Liver (tissue), 9 donors: ENCODE data around the gene RAB6B. TPM values are rescaled to one million over a fixed set of nuclear protein-coding genes. Genes with fewer than 3 reads are reported as not detected.
A peak's percentile ranks its signal among the peaks of the same experiment; 100 is the strongest.

Experiments used
- DNase-seq: peaks from one replicate; pipeline ENCODE4 v3.0.0-alpha.2; 2017; ENCODE audit warnings: low spot score
- H3K27ac ChIP-seq, 2 donors: one replicate each; pipeline ENCODE4 v1.7.0; 2013; ENCODE audit warnings: inconsistent platforms in 2 of 2, low read length in 2 of 2, control low read depth in 1 of 2, low read depth in 1 of 2, mild to moderate bottlenecking in 1 of 2
- H3K27me3 ChIP-seq, 4 donors: one replicate each; pipeline versions ENCODE4 v1.6.1 to v1.7.0; 2013; ENCODE audit warnings: low read length in 3 of 4, inconsistent platforms in 1 of 4, mild to moderate bottlenecking in 1 of 4, moderate library complexity in 1 of 4; ENCODE audit not compliant: control insufficient read depth in 4 of 4, insufficient read depth in 4 of 4
- H3K36me3 ChIP-seq, 4 donors: one replicate each; pipeline versions ENCODE4 v1.6.1 to v1.7.0; 2013; ENCODE audit warnings: low read length in 3 of 4, mild to moderate bottlenecking in 3 of 4, low read depth in 1 of 4, moderate library complexity in 1 of 4; ENCODE audit not compliant: control insufficient read depth in 4 of 4, insufficient read depth in 3 of 4
- H3K4me1 ChIP-seq, 4 donors: one replicate each; pipeline versions ENCODE4 v1.6.1 to v1.7.0; 2013; ENCODE audit warnings: low read length in 3 of 4, mild to moderate bottlenecking in 3 of 4, moderate library complexity in 1 of 4; ENCODE audit not compliant: control insufficient read depth in 4 of 4, insufficient read depth in 4 of 4
- H3K4me3 ChIP-seq, 3 donors: one replicate each; pipeline versions ENCODE4 v1.6.1 to v1.7.0; 2013; ENCODE audit warnings: low read length in 3 of 3, control low read depth in 1 of 3, low read depth in 1 of 3, mild to moderate bottlenecking in 1 of 3
- H3K9ac ChIP-seq, 2 donors: one replicate each; pipeline ENCODE4 v1.7.0; 2013; ENCODE audit warnings: low read length in 2 of 2, mild to moderate bottlenecking in 2 of 2, moderate library complexity in 2 of 2, control low read depth in 1 of 2, low read depth in 1 of 2
- H3K9me3 ChIP-seq, 4 donors: one replicate each; pipeline versions ENCODE4 v1.6.1 to v1.7.0; 2013; ENCODE audit warnings: low read length in 3 of 4; ENCODE audit not compliant: control insufficient read depth in 4 of 4
- FOXA2 ChIP-seq: IDR thresholded peaks from 2 replicates; pipeline ENCODE4 v1.6.1; 2016; ENCODE audit warnings: antibody characterized with exemption
- GABPA ChIP-seq, 2 donors: IDR thresholded peaks in 1 of 2; conservative IDR thresholded peaks in 1 of 2; 2 replicates each; pipeline ENCODE4 v1.6.1; 2016; ENCODE audit warnings: antibody characterized with exemption in 2 of 2, mild to moderate bottlenecking in 1 of 2, moderate library complexity in 1 of 2
- HNF4G ChIP-seq: IDR thresholded peaks from 2 replicates; pipeline ENCODE4 v1.6.1; 2016; ENCODE audit warnings: antibody characterized with exemption
- JUND ChIP-seq, 2 donors: IDR thresholded peaks; 2 replicates each; pipeline ENCODE4 v1.6.1; 2016; ENCODE audit warnings: antibody characterized with exemption in 2 of 2
- NR2F2 ChIP-seq: IDR thresholded peaks from 2 replicates; pipeline ENCODE4 v1.6.1; 2016; ENCODE audit warnings: antibody characterized with exemption
- SP1 ChIP-seq: IDR thresholded peaks from 2 replicates; pipeline ENCODE4 v1.6.1; 2018; ENCODE audit warnings: antibody characterized with exemption, mild to moderate bottlenecking
- TAF1 ChIP-seq: conservative IDR thresholded peaks from 2 replicates; pipeline ENCODE4 v1.6.1; 2016; ENCODE audit warnings: antibody characterized with exemption, mild to moderate bottlenecking
- ZBTB33 ChIP-seq: IDR thresholded peaks from 2 replicates; pipeline ENCODE4 v1.6.1; 2016; ENCODE audit warnings: antibody characterized with exemption
- WGBS: extraction: QIAGEN DNeasy Blood & Tissue Kit; methylation state at CpG from one replicate; pipeline ENCODE4 v1.1.7; 2013; 5-methylcytosine and 5-hydroxymethylcytosine counted together
- polyA plus RNA-seq, 2 donors: library from polyadenylated mRNA; stranded (reverse) in 1 of 2; unstranded in 1 of 2; fragments of 200-250 nt in 1 of 2; fragments of >200 nt in 1 of 2; fragmentation: Nextera tagmentation in 1 of 2; extraction: Ambion mirVana in 1 of 2; gene quantifications; one replicate each; pipeline versions ENCODE4 v1.2.1 to v1.2.3, GENCODE V29; 2013 to 2015
- total RNA-seq, 2 donors: library from RNA; depleted of rRNA; stranded (reverse); fragments of >200 nt; gene quantifications; one replicate each; pipeline ENCODE4 v1.2.3, GENCODE V29; 2014
- TF ChIP-seq, protein P1 (sequence below): IDR thresholded peaks from 2 replicates; pipeline ENCODE4 v1.6.1; 2016; ENCODE audit warnings: antibody characterized with exemption, mild to moderate bottlenecking
- TF ChIP-seq, protein P2 (sequence below): IDR thresholded peaks from 2 replicates; pipeline ENCODE4 v1.6.1; 2016; ENCODE audit warnings: antibody characterized with exemption
- donor health status: healthy.
- donor health status: healthy.
- donor health status: healthy.
- donor health status: healthy.
- donor health status: healthy.

The RAB6B gene
- total and polyA plus RNA-seq, 4 donors = 0.08 to 2.8 (median 0.28) TPM

GRCh38 chr3:133884887-133885711 lies 10.6 kb downstream of the RAB6B start:
- Histone ChIP-seq H3K4me1 (no peaks in the 10 kb centered on the region), H3K9me3 (no peaks in the 10 kb centered on the region), H3K9ac (no peak overlapping the region), H3K36me3 (no peaks in the 10 kb centered on the region), H3K27ac (no peak overlapping the region), H3K27me3 (no peaks in the 10 kb centered on the region), H3K4me3 (no peak overlapping the region)
- TF ChIP-seq, protein P1, sequence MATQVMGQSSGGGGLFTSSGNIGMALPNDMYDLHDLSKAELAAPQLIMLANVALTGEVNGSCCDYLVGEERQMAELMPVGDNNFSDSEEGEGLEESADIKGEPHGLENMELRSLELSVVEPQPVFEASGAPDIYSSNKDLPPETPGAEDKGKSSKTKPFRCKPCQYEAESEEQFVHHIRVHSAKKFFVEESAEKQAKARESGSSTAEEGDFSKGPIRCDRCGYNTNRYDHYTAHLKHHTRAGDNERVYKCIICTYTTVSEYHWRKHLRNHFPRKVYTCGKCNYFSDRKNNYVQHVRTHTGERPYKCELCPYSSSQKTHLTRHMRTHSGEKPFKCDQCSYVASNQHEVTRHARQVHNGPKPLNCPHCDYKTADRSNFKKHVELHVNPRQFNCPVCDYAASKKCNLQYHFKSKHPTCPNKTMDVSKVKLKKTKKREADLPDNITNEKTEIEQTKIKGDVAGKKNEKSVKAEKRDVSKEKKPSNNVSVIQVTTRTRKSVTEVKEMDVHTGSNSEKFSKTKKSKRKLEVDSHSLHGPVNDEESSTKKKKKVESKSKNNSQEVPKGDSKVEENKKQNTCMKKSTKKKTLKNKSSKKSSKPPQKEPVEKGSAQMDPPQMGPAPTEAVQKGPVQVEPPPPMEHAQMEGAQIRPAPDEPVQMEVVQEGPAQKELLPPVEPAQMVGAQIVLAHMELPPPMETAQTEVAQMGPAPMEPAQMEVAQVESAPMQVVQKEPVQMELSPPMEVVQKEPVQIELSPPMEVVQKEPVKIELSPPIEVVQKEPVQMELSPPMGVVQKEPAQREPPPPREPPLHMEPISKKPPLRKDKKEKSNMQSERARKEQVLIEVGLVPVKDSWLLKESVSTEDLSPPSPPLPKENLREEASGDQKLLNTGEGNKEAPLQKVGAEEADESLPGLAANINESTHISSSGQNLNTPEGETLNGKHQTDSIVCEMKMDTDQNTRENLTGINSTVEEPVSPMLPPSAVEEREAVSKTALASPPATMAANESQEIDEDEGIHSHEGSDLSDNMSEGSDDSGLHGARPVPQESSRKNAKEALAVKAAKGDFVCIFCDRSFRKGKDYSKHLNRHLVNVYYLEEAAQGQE = no peak
- TF ChIP-seq, protein P2, sequence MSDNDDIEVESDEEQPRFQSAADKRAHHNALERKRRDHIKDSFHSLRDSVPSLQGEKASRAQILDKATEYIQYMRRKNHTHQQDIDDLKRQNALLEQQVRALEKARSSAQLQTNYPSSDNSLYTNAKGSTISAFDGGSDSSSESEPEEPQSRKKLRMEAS = no peak
- no peak for TF ChIP-seq TAF1
- no peak for TF ChIP-seq SP1
- TF ChIP-seq ZBTB33 = no peak
- TF ChIP-seq HNF4G = no peak
- WGBS = 87% methylated on average over 11 of the region's 11 CpGs
- peak; percentile 28 for DNase-seq

GRCh38 chr3:133884054-133884886 lies 11.4 kb downstream of the RAB6B start:
- no peak overlapping the region for H3K27ac ChIP-seq
- no peak overlapping the region for H3K9ac ChIP-seq
- no peaks in the 10 kb centered on the region for H3K4me1 ChIP-seq
- WGBS = 74% methylated on average over 6 of the region's 6 CpGs
- H3K27me3 ChIP-seq = no peaks in the 10 kb centered on the region
- no peaks in the 10 kb centered on the region for H3K9me3 ChIP-seq
- TF ChIP-seq SP1 (no peak), GABPA (IDR thresholded peaks at IDR 0.05 in 1 of 2, conservative IDR thresholded peaks at IDR 0.05 in 1 of 2) (no peak), JUND (IDR thresholded peaks at IDR 0.05) (no peak), FOXA2 (no peak), NR2F2 (no peak), HNF4G (no peak)
- DNase-seq = peak; percentile 30
- H3K4me3 ChIP-seq = no peak overlapping the region
- H3K36me3 ChIP-seq = no peaks in the 10 kb centered on the region
